Measurements from ENCODE around the gene METTL15.
A peak's percentile ranks its signal among the peaks of the same experiment; 100 is the strongest.
"Not testable (repeated sequence)": the region's sequence is repeated elsewhere in the genome, so short reads cannot be mapped to it uniquely, and the experiment has no call there.

The METTL15 gene

GRCh38 chr11:28245131-28245530, 136.9 kb downstream of the METTL15 start:
- H3K4me1 ChIP-seq (ENCODE audit: control insufficient read depth, insufficient read depth, low read length): peaks cover 16% of the 10 kb centered on the region

GRCh38 chr11:28250192-28250591, 142.0 kb downstream of the METTL15 start:
- H3K36me3 ChIP-seq (ENCODE audit: control insufficient read depth, insufficient read depth, low read length, severe bottlenecking): no peaks in the 10 kb centered on the region
- DNase-seq (ENCODE audit: low read depth): no peak

More at GRCh38 chr11:28245131-28245530, 136.9 kb downstream of the METTL15 start:
- Histone ChIP-seq H3K27me3 (replicated peaks; ENCODE audit: control insufficient read depth, insufficient read depth, low read length) (no peaks in the 10 kb centered on the region), H3K4me3 (ENCODE audit: low read length) (no peak overlapping the region), H3K9ac (ENCODE audit: low read length) (no peak overlapping the region), H3K9me3 (ENCODE audit: control insufficient read depth, low read length) (no peaks in the 10 kb centered on the region), H3K36me3 (ENCODE audit: control insufficient read depth, insufficient read depth, low read length, severe bottlenecking) (no peaks in the 10 kb centered on the region)
- no peak for DNase-seq (ENCODE audit: low read depth)

GRCh38 chr11:28251257-28251656, 143.1 kb downstream of the METTL15 start:
- no peak overlapping the region for H3K4me3 ChIP-seq (ENCODE audit: low read length)
- no peak overlapping the region for H3K9ac ChIP-seq (ENCODE audit: low read length)
- no peaks in the 10 kb centered on the region for H3K27me3 ChIP-seq (replicated peaks; ENCODE audit: control insufficient read depth, insufficient read depth, low read length)

More at GRCh38 chr11:28250192-28250591, 142.0 kb downstream of the METTL15 start:
- Histone ChIP-seq H3K4me1 (ENCODE audit: control insufficient read depth, insufficient read depth, low read length) (no peaks in the 10 kb centered on the region), H3K4me3 (ENCODE audit: low read length) (no peak overlapping the region), H3K9ac (ENCODE audit: low read length) (no peak overlapping the region), H3K27me3 (replicated peaks; ENCODE audit: control insufficient read depth, insufficient read depth, low read length) (no peaks in the 10 kb centered on the region), H3K9me3 (ENCODE audit: control insufficient read depth, low read length) (no peaks in the 10 kb centered on the region)

GRCh38 chr11:28257761-28258160, 149.6 kb downstream of the METTL15 start:
- no peak for DNase-seq (ENCODE audit: low read depth)
- H3K27me3 ChIP-seq (replicated peaks; ENCODE audit: control insufficient read depth, insufficient read depth, low read length): no peaks in the 10 kb centered on the region
- peaks cover 7% of the 10 kb centered on the region for H3K9me3 ChIP-seq (ENCODE audit: control insufficient read depth, low read length)
- H3K36me3 ChIP-seq (ENCODE audit: control insufficient read depth, insufficient read depth, low read length, severe bottlenecking): no peaks in the 10 kb centered on the region
- no peak overlapping the region for H3K4me3 ChIP-seq (ENCODE audit: low read length)
- H3K9ac ChIP-seq (ENCODE audit: low read length): no peak overlapping the region
- H3K4me1 ChIP-seq (ENCODE audit: control insufficient read depth, insufficient read depth, low read length): peaks cover 5% of the 10 kb centered on the region

More at GRCh38 chr11:28251257-28251656, 143.1 kb downstream of the METTL15 start:
- no peaks in the 10 kb centered on the region for H3K9me3 ChIP-seq (ENCODE audit: control insufficient read depth, low read length)
- DNase-seq (ENCODE audit: low read depth): no peak
- H3K36me3 ChIP-seq (ENCODE audit: control insufficient read depth, insufficient read depth, low read length, severe bottlenecking): no peaks in the 10 kb centered on the region
- no peaks in the 10 kb centered on the region for H3K4me1 ChIP-seq (ENCODE audit: control insufficient read depth, insufficient read depth, low read length)

DNA sequence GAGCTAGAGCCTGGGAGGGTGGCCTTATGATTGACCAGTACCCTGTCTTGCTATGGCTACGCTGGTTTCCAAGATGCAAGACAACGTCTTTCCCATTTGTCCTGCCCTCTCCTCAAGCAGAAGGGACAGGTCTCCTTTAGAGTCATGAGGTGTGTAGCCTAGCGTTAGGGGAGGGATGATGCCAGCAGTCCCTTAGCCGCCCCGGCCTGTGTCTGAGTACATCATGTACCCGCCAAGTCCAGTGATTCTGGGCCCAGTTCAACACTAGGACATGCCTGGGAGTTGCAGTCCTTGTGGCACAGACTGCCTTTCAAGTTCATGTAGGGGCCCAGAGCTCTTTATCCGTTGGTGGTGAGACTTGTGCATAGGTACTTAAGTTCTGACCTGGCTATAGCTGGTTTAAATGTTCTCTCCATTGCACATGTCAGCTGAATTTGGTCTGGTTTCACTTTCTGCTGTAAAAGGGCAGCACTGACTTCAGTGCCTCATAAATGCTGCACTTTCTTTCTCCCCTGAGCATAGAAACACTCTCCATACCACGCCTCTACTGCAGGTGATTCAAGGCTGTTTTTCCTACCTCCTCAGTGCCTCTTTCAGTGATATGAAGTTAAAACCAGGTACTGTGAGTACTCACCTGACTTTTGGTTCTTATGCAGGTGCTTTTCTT, 151.1 kb downstream of the METTL15 start:
- Histone ChIP-seq H3K9me3 (ENCODE audit: control insufficient read depth, low read length) (peaks cover 7% of the 10 kb centered on the region), H3K4me1 (ENCODE audit: control insufficient read depth, insufficient read depth, low read length) (peaks cover 5% of the 10 kb centered on the region), H3K4me3 (ENCODE audit: low read length) (no peak overlapping the region), H3K9ac (ENCODE audit: low read length) (no peak overlapping the region), H3K36me3 (ENCODE audit: control insufficient read depth, insufficient read depth, low read length, severe bottlenecking) (no peaks in the 10 kb centered on the region), H3K27me3 (replicated peaks; ENCODE audit: control insufficient read depth, insufficient read depth, low read length) (no peaks in the 10 kb centered on the region)
- DNase-seq (ENCODE audit: low read depth): no peak

DNA sequence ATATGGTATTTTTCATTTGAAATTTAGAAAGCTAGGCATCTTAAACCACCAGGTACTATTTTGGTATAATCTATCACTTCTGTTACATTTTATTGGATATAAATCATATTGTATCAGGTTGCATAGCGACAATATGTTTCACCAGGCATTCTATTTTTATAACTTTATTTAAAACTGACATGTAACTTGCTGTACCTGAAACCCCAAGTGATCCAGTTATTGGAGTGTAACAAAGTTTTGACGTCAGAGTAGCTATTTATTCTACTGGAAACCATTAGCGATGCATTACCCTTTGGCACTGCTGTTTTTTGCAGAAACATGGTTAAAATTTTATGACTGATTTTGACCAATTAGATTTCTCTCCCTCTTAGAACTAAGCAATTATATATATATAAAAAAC, 160.7 kb downstream of the METTL15 start:
- no peak overlapping the region for H3K9ac ChIP-seq (ENCODE audit: low read length)
- no peak overlapping the region for H3K4me3 ChIP-seq (ENCODE audit: low read length)
- no peak for DNase-seq (ENCODE audit: low read depth)
- no peaks in the 10 kb centered on the region for H3K27me3 ChIP-seq (replicated peaks; ENCODE audit: control insufficient read depth, insufficient read depth, low read length)
- no peaks in the 10 kb centered on the region for H3K36me3 ChIP-seq (ENCODE audit: control insufficient read depth, insufficient read depth, low read length, severe bottlenecking)
- no peaks in the 10 kb centered on the region for H3K4me1 ChIP-seq (ENCODE audit: control insufficient read depth, insufficient read depth, low read length)
- H3K9me3 ChIP-seq (ENCODE audit: control insufficient read depth, low read length): no peaks in the 10 kb centered on the region

GRCh38 chr11:28269586-28269985, 161.4 kb downstream of the METTL15 start:
- Histone ChIP-seq H3K36me3 (ENCODE audit: control insufficient read depth, insufficient read depth, low read length, severe bottlenecking) (no peaks in the 10 kb centered on the region), H3K4me1 (ENCODE audit: control insufficient read depth, insufficient read depth, low read length) (no peaks in the 10 kb centered on the region), H3K9ac (ENCODE audit: low read length) (no peak overlapping the region), H3K27me3 (replicated peaks; ENCODE audit: control insufficient read depth, insufficient read depth, low read length) (no peaks in the 10 kb centered on the region), H3K9me3 (ENCODE audit: control insufficient read depth, low read length) (no peaks in the 10 kb centered on the region), H3K4me3 (ENCODE audit: low read length) (no peak overlapping the region)
- peak; percentile 15 for DNase-seq (ENCODE audit: low read depth)

DNA sequence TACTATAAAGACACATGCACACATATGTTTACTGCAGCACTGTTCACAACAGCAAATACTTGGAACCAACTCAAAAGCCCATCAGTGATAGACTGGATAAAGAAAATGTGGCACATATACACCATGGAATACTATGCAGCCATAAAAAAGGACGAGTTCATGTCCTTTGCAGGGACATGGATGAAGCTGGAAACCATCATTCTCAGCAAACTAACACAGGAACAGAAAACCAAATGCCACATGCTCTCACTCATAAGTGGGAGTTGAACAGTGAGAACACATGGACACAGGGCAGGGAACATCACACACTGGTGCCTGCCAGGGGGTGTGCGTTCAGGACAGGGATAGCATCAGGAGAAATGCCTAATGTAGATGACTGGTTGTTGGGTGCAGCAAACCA, 164.1 kb downstream of the METTL15 start:
- not testable (repeated sequence) for DNase-seq (ENCODE audit: low read depth)

DNA sequence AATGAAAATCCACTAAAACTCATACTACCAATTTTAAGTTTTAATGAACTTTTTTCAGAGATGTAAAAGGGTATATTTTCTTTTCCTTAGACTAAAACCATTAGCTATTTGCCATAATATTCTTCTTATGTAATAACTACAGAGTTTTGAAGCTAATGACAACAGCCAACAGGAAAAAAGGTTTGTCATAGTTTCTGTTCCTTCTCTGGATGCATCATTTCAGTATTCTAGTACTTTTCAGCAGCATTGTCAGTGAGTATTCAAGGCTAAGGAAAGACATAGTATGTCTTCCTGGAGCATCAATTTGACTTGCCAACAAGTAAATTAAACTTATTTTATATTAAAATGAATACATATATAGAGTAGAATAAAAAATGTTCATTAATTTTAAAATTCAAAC, 166.0 kb downstream of the METTL15 start:
- no peaks in the 10 kb centered on the region for H3K36me3 ChIP-seq (ENCODE audit: control insufficient read depth, insufficient read depth, low read length, severe bottlenecking)
- no peaks in the 10 kb centered on the region for H3K4me1 ChIP-seq (ENCODE audit: control insufficient read depth, insufficient read depth, low read length)
- no peak for DNase-seq (ENCODE audit: low read depth)
- no peaks in the 10 kb centered on the region for H3K9me3 ChIP-seq (ENCODE audit: control insufficient read depth, low read length)
- H3K27me3 ChIP-seq (replicated peaks; ENCODE audit: control insufficient read depth, insufficient read depth, low read length): no peaks in the 10 kb centered on the region
- H3K4me3 ChIP-seq (ENCODE audit: low read length): no peak overlapping the region
- no peak overlapping the region for H3K9ac ChIP-seq (ENCODE audit: low read length)

More for the DNA sequence above, 164.1 kb downstream of the METTL15 start:
- H3K4me3 ChIP-seq (ENCODE audit: low read length); H3K36me3 ChIP-seq (ENCODE audit: control insufficient read depth, insufficient read depth, low read length, severe bottlenecking); H3K4me1 ChIP-seq (ENCODE audit: control insufficient read depth, insufficient read depth, low read length); H3K9me3 ChIP-seq (ENCODE audit: control insufficient read depth, low read length); H3K9ac ChIP-seq (ENCODE audit: low read length); H3K27me3 ChIP-seq (replicated peaks; ENCODE audit: control insufficient read depth, insufficient read depth, low read length): not testable (repeated sequence)

DNA sequence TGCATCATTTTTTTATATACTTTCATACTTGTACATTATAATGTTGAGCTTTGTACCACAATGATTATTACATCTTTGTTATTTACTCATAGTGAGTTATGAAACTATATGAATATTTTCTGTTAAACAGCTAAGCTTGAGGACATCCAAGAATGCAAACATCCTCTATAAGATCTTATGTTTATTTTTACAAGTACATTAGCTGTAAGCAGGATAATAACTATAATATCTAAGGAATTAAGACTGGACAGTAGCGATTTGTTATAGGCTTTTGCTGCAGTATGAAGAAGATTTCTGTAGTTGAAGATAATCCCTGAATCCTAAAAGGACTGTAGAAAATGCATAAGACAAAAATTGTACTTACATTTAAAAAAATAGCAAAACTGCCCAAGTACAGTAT, 176.0 kb downstream of the METTL15 start:
- Histone ChIP-seq H3K4me3 (ENCODE audit: low read length) (no peak overlapping the region), H3K9ac (ENCODE audit: low read length) (no peak overlapping the region), H3K27me3 (replicated peaks; ENCODE audit: control insufficient read depth, insufficient read depth, low read length) (no peaks in the 10 kb centered on the region), H3K36me3 (ENCODE audit: control insufficient read depth, insufficient read depth, low read length, severe bottlenecking) (no peaks in the 10 kb centered on the region), H3K4me1 (ENCODE audit: control insufficient read depth, insufficient read depth, low read length) (no peaks in the 10 kb centered on the region), H3K9me3 (ENCODE audit: control insufficient read depth, low read length) (no peaks in the 10 kb centered on the region)
- peak; percentile 4 for DNase-seq (ENCODE audit: low read depth)

GRCh38 chr11:28289444-28289843, 181.3 kb downstream of the METTL15 start:
- Histone ChIP-seq H3K4me3 (ENCODE audit: low read length) (no peak overlapping the region), H3K36me3 (ENCODE audit: control insufficient read depth, insufficient read depth, low read length, severe bottlenecking) (peaks cover 3% of the 10 kb centered on the region), H3K9ac (ENCODE audit: low read length) (no peak overlapping the region), H3K4me1 (ENCODE audit: control insufficient read depth, insufficient read depth, low read length) (no peaks in the 10 kb centered on the region), H3K27me3 (replicated peaks; ENCODE audit: control insufficient read depth, insufficient read depth, low read length) (no peaks in the 10 kb centered on the region), H3K9me3 (ENCODE audit: control insufficient read depth, low read length) (no peaks in the 10 kb centered on the region)
- DNase-seq (ENCODE audit: low read depth): no peak

DNA sequence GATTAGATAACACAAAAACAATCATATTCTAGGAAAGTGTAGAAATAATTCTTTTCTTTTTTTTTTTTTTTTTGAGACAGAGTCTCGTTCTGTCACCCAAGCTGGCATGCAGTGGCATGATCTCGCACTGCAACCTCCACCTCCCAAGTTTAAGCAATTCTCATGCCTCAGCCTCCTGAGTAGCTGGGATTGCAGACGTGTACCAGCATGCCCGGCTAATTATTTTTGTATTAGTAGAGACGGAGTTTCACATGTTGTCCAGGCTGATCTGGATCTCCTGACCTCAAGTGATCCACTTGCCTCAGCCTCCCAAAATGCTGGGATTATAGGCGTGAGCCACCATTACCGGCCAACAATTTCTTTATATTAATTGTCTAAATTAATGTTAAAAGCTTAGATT, 182.8 kb downstream of the METTL15 start:
- H3K4me3 ChIP-seq (ENCODE audit: low read length); DNase-seq (ENCODE audit: low read depth); H3K36me3 ChIP-seq (ENCODE audit: control insufficient read depth, insufficient read depth, low read length, severe bottlenecking); H3K4me1 ChIP-seq (ENCODE audit: control insufficient read depth, insufficient read depth, low read length); H3K9ac ChIP-seq (ENCODE audit: low read length); H3K27me3 ChIP-seq (replicated peaks; ENCODE audit: control insufficient read depth, insufficient read depth, low read length); H3K9me3 ChIP-seq (ENCODE audit: control insufficient read depth, low read length): not testable (repeated sequence)

All from adipocyte (in vitro differentiated cells).